Eye (tissue), 1 donor: ENCODE data around the gene CNGB1.
"Not testable (repeated sequence)": the region's sequence is repeated elsewhere in the genome, so short reads cannot be mapped to it uniquely, and the experiment has no call there.

Source experiments
- DNase-seq: peaks from one replicate; pipeline ENCODE4 v3.0.0-alpha.2; 2015

The CNGB1 gene

DNA sequence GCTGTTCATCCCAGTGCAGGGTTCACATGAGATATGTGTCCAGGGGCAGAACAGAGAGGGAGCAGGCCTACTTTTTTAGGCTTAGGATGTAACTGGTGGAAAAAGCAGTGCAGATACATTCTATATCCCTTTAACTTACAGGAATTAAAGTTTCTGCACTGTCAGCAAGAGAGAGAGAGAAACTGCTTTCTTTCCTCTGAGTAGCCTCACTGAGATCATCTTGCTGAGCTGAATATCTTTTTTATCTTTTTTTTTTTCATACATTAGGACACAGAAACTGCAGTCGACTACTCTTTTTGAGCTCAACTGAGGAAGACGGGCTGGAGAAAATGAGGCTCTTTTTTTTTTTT, 50.1 kb downstream of the CNGB1 start:
- DNase-seq: no peak

DNA sequence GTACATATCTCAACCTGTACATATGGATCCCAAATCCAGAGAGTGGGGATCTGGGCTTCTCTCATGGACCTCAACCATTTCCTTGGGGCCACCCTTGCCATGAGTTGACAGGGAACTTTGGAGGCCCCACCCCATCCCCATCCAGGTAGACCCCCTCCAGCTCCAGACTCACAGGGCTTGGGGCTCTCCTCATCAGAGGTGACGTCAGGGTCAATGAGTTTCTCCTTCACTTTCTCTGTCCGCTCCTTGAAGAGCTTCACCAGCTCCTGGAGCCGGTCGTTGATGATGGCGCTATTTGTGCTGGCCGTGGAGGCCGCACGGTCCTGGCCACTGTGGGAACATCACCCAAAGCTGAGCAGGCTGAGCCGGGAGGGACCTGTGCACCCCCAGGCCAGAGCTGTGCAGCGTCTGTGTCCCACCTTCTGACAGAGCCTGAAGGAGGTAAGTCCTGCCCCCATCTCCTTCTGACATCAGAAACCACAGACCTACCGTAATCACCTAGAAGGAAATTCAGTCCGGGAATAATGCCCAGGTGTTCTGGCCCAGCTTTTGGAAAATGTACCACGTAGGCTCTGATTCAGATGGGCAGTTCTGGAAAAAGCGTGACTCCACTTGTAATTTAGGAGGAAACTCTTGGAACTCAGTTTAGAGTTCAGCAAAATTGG, 50.6 kb downstream of the CNGB1 start:
- DNase-seq: no peak

DNA sequence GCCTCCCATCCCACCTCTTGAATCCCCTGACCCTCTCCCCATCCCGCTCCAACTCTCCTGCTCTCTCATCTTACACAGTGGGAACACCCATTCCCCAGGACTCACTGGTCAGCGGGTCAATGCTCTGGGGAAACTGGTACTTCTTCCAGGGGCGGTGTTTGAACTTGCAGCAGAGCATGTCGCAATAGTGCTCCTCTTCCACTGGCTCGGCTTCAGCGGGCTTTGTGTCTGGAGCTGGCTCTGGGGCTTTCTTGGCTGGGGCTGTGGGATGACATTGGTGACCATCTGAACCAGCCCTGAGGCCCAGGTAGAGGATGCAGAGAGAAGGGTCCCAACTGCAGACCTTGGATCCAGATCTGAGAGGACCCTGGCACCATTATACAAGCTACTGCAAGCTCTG, 51.9 kb downstream of the CNGB1 start:
- DNase-seq: no peak

DNA sequence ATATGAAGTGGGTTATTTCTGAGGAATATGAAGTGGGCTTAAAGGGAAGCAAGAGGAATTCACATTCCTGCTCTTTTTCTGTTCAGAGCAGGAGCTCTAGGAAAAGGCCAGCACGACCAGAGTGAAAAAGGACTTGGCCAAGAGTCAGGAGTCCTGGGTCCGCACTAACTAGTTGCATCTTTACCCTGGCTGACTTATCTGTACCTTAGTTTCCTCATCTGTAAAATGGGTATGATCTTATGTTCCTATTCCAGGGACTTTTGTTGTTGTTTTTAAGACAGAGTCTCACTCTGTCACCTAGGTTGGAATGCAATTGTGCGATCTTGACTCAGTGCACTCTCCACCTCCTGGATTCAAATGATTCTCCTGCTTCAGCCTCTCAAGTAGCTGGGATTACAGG, 52.5 kb downstream of the CNGB1 start:
- no peak for DNase-seq

DNA sequence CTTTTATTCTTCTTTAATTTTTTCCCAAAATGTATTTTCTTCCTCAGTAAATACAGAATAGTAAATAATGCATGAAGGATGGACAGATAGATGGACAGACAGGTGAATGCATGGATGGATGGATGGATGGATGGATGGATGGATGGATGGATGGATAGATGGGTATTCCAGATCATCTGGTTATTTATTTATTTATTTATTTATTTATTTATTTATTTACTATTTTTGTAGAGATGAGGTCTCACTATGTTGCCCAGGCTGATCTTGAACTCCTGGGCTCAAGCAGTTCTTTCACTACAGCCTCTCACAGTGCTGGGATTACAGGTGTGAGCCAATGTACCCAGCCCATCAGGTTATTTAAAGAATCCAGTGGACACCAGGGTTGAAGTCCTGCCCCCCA, 53.0 kb downstream of the CNGB1 start:
- not testable (repeated sequence) for DNase-seq

DNA sequence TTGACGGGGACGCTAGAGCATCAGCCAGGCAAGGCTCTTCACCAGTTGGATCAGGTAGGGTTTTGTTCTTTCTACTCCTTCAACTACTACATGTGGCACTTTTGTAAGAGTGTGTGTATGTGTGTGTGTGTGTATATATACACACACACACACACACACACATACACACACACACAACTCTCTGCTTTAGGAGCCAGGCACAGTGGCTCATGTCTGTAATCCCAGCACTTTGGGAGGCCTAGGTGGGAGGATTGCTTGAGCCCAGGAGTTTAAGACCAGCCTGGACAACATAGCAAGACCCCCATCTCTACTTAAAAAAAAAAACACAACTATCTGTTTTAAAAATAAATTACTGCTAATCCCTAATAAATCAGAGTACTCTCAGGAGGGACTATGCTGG, 53.4 kb downstream of the CNGB1 start:
- not testable (repeated sequence) for DNase-seq

DNA sequence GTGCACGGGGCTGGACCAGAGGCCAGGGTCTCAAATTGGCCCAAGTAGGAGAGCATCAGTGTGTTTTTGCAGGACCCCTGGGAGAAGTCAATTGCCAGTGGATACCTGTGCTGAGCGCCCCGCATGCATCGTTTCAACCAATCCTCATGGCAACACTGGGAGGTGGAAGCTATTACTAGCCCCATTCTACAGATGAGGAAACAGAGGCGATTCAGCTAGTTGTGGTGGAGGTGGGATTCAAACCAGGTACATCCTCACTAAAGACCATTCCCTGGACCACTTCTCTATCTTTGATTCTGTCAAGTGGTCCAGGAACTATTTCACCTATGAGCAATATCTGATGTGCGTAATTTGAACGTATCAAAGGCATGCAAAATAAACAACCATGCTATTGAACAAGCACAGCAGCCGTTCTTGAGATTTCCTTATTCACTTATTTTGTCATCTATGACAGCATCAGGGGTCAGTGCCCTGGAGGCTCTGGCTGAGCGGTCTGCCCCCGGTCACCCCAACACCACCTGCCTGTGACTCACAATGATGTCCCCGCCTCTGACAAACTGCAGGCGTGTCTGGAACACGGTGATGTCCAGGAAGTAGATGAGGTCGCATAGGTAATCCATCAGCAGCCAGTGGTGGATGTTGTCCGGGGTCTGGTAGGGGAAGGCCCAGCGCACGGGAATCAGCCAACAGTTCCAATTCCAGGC, 54.0 kb downstream of the CNGB1 start:
- DNase-seq: no peak

DNA sequence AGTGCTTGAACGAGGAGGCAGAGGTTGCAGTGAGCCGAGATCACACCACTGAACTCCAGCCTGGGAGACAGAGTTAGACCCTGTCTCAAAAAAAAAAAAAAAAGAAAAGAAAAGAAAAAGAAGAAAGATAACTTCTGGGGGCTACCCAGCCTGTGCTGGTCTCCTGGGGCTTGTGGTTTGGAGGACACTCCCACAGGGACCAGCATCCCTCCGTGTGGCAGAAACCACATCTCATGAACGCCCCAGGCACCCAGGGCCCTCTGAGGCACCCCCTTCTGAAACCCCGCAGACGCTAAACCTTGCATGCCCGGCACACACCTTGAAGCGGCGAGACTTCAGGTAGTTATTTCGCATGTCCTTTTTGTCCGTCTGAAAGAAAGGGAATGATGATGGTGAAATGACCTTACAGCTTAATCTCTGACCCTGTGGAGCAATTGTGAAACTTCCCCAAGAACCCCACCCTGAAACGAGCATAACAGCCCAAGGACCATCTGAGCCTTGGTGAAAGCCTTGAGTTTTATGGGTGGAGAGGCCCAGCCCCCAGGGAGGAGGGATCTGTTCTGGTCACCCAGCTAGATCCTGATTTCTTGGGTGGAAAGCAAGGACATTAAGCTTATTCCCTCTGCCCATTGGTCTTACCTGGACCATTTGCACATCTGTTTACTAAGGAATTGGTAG, 55.0 kb downstream of the CNGB1 start:
- DNase-seq: no peak

DNA sequence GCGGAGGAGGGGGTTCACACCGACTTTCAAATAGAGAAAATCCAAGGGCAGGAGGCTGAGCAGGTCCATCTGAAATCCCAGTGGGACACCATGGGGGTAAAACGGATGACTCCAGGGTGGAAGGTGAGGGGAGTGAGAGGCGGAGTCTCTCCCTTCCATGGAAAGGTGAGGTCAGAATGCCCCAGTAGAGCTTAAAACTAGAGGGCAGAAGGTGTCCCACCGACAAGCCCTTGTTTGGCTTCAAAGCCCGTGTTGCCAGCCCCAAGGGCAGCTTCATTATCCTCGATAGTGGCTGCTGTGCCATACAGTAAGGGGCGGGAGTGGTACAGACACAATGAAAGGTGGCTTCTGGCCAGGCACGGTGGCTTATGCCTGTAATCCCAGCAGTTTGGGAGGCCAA, 55.7 kb downstream of the CNGB1 start:
- DNase-seq: no peak

DNA sequence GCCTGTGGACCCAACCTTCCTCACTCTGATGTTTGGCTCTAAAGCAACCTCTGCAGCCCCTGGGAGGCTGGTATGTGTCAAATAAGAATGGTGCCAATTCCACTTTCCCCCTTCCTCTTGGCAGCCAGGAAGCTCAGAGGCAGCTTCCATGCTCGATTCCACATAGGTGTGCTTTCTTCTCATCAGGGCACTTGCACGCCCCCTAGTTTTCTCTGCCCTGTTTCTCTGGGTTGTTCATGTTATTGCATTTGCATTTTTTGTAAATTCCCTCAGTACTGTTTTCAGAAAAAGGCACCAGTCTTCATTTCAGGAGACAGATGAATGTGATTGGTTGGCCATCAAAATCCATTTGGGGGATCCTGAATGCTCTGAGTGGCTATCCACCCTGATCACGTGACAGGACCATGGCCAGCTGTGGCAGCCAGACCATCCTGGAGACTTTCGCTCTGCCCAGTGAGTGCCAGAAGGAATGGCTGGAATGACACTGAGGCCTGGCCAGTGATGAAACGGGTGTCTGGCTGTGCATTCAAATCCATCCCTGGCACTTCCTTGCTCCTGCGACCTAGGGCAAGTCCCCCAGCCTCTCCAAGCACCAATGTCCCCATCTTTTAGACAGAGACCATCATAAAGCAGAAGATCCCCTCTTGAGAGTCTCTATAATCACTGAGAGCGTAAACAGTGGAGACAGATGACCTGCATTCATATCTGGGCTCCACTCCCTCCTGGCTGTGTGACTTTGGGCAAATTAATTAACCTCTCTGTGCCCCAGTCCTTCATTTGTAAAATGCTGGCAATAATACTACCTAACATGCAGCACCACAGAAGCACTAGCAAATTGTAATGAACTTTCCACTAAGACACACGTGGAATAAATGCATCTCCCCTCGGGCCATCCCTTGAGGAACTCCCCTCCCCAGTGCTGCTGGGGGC, 56.4 kb downstream of the CNGB1 start:
- DNase-seq: no peak

DNA sequence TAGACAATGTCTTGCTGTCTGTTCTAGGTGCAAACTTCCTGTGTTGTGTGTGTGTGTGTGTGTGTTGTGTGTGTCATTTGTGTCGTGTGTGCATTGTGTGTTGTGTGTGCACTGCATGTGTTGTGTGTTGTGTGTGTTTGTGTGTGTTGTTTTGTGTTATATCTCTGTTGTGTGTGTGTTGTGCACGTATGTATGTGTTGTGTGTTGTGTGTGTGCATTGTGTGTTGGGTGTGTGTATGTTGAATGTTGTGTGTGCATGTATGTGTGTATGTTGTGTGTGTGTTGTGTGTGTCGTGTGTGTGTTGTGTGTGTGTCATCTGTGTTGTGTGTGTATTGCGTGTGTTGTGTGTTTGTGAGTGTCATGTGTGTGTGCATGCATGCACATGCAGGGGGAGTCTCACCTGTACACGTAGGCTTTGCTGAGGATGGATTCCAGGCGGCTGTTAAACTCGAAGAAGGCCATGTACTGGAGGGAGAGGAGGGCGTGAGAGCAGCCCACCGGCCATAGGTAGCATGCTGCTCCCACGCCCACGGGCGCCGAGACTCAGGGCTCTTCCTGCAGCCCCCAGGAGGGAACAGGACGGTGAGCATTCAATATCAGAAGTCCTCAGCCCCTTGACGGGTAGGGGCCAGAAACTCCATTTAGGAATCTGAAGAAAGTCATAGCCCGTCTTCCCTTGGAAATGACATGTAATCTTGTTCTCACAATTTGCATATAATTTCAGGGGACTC, 58.2 kb downstream of the CNGB1 start:
- DNase-seq: no peak

DNA sequence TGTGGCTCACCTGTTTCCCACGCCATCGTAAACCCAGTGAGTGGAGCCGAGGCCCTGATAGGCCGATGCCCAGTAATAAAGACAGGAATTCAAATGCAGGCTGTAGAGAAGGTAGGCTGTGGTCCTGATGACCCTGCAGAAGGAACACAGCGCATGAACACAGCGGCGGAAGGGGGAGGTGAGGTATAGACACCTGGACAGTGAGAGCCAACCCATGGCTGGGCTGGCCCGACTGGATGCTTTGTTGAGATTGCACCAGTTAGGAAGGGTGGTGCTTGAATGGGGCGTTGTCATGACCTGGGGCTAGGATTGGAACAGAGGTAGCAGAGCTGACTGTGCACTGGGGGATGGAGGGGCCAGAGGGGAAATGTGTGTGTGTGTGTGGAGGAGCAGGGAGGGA, 59.2 kb downstream of the CNGB1 start:
- DNase-seq: no peak

DNA sequence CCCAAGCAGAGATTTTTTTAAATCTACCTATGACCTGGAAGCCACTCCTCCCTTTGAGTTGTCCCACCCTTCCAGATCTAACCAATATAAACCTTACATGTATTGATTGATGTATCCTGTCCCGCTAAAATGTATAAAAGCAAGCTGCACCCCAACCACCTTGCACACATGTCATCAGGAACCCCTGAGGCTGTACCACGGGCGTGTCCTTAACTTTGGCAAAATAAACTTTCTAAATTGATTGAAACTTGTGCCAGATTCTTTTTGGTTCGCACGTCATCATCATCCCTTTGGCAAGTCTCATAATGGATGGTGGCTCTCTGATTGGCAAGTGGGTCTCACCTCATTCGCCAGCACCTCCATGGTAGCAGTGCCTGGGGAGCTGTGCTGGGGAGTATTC, 60.2 kb downstream of the CNGB1 start:
- no peak for DNase-seq

DNA sequence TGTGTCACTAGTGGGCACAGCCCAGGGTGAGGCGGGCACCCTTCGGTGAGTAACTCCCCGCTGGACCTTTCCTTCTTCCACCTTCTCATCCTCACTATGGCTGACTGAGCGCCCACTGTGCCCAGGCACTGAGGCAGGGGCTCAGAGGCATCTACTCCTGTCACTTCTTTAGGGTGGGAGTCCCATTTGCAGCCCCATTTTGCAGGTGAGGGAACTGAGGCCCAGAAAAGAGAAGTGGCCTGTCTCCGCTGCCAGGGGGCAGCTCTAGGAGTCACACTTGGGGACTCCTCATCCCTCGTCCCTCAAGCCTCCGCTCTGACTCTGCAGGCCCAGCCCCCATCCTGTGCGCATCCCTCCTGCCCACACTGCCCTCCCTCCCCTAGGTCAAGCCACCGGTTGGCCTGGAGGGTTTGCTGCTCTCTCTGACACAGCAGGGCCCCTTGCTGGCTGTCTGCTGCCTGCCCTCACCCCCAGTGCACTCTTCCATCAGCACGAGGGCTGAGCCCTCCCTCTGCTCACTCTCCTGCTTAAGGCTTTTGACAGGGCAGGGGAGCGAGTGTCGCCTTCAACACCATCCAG, 62.4 kb downstream of the CNGB1 start:
- DNase-seq: no peak

DNA sequence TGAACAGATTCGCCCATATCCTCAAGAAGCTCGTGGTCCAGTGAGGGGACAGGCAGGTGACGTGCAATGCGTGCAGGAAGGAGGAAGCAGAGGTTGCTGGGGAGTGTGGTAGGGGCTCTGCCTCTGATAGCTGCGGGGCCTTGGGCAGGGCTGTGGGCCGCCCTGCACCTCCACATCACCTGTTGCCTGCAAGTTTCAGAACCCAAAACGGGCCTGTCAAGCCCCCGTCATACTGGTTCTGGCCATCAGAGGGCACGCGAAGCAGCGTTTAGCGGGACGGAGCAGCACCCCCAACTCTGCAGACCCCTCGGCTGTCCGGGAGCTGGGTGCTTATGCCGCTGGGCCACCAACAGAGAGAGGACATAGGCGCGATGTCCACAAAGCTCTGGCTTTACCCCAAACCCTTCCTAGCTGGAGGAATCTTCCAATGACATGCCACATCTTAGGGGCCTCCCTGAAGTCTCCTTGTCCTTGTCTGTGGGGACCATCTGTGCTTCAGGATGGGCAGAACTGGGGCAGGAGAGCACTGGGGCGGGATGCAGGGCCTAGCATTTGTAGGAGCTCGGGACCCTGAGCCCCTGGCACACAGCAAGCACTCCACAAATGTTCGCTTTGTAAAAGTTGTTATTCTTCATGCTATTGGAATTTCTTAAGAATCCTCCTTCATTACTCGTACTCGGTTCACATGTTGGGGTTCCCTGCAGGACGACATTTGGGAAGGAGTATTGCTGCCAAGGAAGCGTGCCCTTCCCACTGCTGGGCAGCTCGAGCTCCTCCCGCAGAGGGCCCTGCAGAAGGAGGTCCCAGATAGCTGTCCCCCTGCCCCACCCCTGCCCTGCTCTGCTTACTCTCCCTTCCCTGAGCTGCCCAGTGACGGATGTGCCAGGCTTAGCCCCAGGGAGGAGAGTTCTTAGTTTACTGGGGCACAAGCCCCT, 64.3 kb downstream of the CNGB1 start:
- peak; percentile 25 for DNase-seq

DNA sequence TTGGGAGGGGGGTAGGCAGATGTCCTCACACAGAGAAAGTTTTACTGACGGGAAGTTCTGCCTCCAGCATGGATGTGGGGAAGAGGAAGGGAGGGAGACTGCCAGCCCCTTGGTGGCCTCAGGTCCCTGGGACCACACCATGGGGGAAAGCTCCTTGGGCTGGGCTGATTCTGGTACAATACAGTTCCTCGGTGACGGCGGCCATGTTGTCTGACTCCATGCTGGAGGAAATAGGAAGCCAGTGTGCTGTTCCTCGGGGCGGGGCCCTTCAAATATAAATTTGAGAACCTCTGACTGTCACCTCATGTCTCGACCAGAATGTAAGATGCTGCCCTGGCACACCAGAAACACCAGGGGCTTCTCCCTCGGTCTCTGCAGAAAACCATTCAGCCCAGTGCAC, 66.8 kb downstream of the CNGB1 start:
- DNase-seq: no peak

DNA sequence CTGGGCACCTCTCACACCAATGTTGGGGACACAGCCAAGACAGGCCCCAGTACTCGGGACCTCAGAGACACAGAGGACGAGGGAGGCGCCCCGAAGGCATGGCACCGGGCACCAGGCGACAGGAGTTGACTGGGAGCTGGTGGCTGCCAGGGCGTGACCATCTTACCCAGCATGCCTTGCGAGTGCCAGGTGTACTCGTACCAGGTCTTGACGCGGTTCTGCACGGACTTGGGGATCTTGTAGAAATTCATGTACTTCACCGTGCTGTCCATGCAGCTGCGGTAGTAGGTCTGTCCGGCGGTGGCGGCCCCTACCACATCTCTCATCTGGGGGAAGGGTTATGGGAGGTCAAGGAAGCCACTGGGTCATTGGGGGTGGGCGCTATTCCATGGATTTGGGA, 67.3 kb downstream of the CNGB1 start:
- DNase-seq: no peak

DNA sequence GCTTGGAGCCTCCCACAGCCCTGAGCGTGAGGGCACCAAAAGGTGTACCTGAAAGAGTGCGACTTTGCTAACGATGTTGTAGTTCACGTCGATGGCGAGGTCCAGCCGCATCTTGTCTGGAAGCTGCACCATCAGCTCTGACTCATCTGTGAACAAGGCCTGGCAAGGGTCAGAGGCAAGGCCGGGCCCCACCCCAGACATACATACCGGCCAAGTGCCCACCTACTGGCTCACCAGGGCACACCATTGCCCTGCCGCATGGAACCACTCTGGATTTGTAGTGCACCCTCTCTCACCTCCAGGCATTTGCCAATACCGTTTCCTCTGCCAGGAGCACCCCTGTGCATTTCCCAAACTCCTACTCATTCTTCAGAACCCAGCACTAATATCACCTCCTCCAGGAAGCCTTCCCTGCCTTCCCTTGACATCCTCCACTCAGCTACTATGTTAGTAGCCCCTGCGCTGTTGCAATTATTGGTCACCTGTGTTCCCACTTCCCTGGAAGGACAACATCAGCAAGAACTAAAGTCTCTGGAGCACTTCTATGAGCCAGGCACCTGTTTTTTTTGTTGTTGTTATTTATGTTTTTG, 69.4 kb downstream of the CNGB1 start:
- no peak for DNase-seq

DNA sequence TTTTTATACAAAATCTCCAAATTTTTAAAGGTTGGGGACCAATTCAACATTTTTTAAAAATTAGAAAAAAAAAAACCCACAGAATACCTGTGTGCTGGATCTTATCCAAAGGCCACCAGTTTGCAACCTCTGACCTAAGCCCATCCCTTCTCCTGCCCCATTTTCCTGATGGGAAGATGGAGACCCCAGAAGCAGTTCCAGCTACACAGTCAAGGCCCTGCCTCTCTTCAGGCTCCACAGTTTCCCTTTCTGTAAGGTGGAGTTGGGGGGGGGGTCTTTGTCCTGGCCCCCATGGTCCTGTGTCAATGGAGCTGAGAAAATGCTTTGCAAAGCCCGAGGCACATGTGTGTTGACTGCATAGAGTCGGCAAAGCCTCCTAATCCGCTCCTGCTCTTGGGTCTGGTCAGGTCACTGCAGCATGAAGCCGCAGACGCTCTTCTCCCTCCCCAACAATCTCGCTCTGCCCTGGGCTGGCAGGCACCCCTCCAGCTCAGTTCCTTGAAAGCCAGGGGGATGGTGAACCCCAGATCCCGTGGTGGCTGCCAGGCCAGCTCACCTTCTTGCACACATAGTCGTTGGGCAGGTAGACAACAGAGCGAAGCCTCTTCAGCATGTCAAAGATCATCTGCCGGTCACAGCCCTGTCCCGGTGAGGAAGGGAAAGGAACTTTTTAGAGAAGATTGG, 70.0 kb downstream of the CNGB1 start:
- no peak for DNase-seq
